WERI-Rb-1 (cell line): ENCODE measurements around the gene STARD5.

ENCODE experiments used
- DNase-seq: peaks from one replicate; pipeline ENCODE4 v3.0.0-alpha.2; 2020
- H3K27ac ChIP-seq: fragments of 250-450 bp; sonication (Bioruptor Pico); 2 replicates; pipeline ENCODE4 v1.5.1; 2020; ENCODE audit warnings: mild to moderate bottlenecking, moderate library complexity
- H3K27me3 ChIP-seq: fragments of 250-450 bp; sonication (Bioruptor Pico); 2 replicates; pipeline ENCODE4 v1.5.1; 2021; ENCODE audit warnings: mild to moderate bottlenecking, low read depth, moderate library complexity; ENCODE audit not compliant: insufficient read depth, severe bottlenecking
- H3K36me3 ChIP-seq: fragments of 250-450 bp; sonication (Bioruptor Pico); 2 replicates; pipeline ENCODE4 v1.5.1; 2020; ENCODE audit warnings: mild to moderate bottlenecking, moderate library complexity
- H3K4me3 ChIP-seq: 2 replicates; pipeline ENCODE4 v1.5.1; 2011; ENCODE audit warnings: low read depth, mild to moderate bottlenecking, control low read depth, low read length
- H3K9me3 ChIP-seq: fragments of 250-450 bp; sonication (Bioruptor Pico); 2 replicates; pipeline ENCODE4 v1.5.1; 2021; ENCODE audit warnings: mild to moderate bottlenecking, moderate library complexity; ENCODE audit not compliant: severe bottlenecking
- CTCF ChIP-seq: IDR thresholded peaks from 2 replicates; pipeline ENCODE4 v1.5.1; 2011; ENCODE audit warnings: low read depth, mild to moderate bottlenecking, control low read depth, inconsistent platforms, low read length

Gene STARD5

GRCh38 chr15:81315452-81316175 lies 8.3 kb downstream of the STARD5 start:
- DNase-seq, result no peak
- TF ChIP-seq CTCF, result no peak
- no peaks in the 10 kb centered on the region for H3K9me3 ChIP-seq
- no peak overlapping the region for H3K4me3 ChIP-seq
- no peak overlapping the region for H3K27ac ChIP-seq
- no peaks in the 10 kb centered on the region for H3K27me3 ChIP-seq
- H3K36me3 ChIP-seq, result peaks cover 7% of the 10 kb centered on the region

- H3K27me3 ChIP-seq, result no peaks in the 10 kb centered on the region
- no peaks in the 10 kb centered on the region for H3K9me3 ChIP-seq
- TF ChIP-seq CTCF, result no peak
- no peak for DNase-seq
- no peak overlapping the region for H3K4me3 ChIP-seq
- no peak overlapping the region for H3K27ac ChIP-seq
- peaks cover 7% of the 10 kb centered on the region for H3K36me3 ChIP-seq
Measured at GRCh38 chr15:81314378-81314777, 9.6 kb downstream of the STARD5 start.

- no peak for TF ChIP-seq CTCF
- no peaks in the 10 kb centered on the region for H3K27me3 ChIP-seq
- H3K4me3 ChIP-seq, result no peak overlapping the region
- H3K36me3 ChIP-seq, result peaks cover 4% of the 10 kb centered on the region; the same call in 1 of the 2 replicates
- no peaks in the 10 kb centered on the region for H3K9me3 ChIP-seq
- DNase-seq, result no peak
- H3K27ac ChIP-seq, result no peak overlapping the region
Measured at GRCh38 chr15:81313686-81314085, 10.3 kb downstream of the STARD5 start.

GRCh38 chr15:81312790-81313543 lies 11.0 kb downstream of the STARD5 start:
- no peak for TF ChIP-seq CTCF
- no peak for DNase-seq
- peaks cover 4% of the 10 kb centered on the region; the same call in 1 of the 2 replicates for H3K36me3 ChIP-seq
- H3K27ac ChIP-seq, result no peak overlapping the region
- no peaks in the 10 kb centered on the region for H3K9me3 ChIP-seq
- no peaks in the 10 kb centered on the region for H3K27me3 ChIP-seq
- no peak overlapping the region for H3K4me3 ChIP-seq

- no peak for TF ChIP-seq CTCF
- Histone ChIP-seq H3K9me3 (no peaks in the 10 kb centered on the region), H3K27me3 (no peaks in the 10 kb centered on the region), H3K4me3 (no peak overlapping the region), H3K36me3 (peaks cover 4% of the 10 kb centered on the region; the same call in 1 of the 2 replicates), H3K27ac (no peak overlapping the region)
- no peak for DNase-seq
Measured at GRCh38 chr15:81311752-81312464, 12.0 kb downstream of the STARD5 start.
